HepG2 (cell line): ENCODE data around the gene BCAS1. TPM values are rescaled to one million over a fixed set of nuclear protein-coding genes. Genes with fewer than 3 reads are reported as not detected.

Experiments
- ATAC-seq: fragments of 200-7000 bp; cut with Tn5 transposase; 3 replicates; pipeline ENCODE4 v1.9.1; 2020; ENCODE audit warnings: mild to moderate bottlenecking, moderate library complexity
- BruUV-seq: library from RNA; stranded (reverse); fragments of 400-500 nt; replicated peaks from 2 replicates; lab custom pipeline; 2021; lab: Mats Ljungman, UMichigan
- CTCF ChIA-PET: fragments of 300-600 bp; formaldehyde crosslinking; extraction: SDS; loops from one replicate; lab custom pipeline; 2021; ENCODE audit warnings: low total read pairs, inconsistent platforms, low intra/inter-chr PET ratio; lab: Yijun Ruan, JAX
- POLR2A ChIA-PET: fragments of 350-600 bp; sonication (Branson Sonifier 250); formaldehyde crosslinking; loops from one replicate; lab custom pipeline; 2020; ENCODE audit warnings: antibody characterized with exemption, inconsistent platforms; lab: Yijun Ruan, JAX
- DNase-seq: peaks from one replicate; pipeline ENCODE4 v3.0.0-alpha.2; 2015; ENCODE audit warnings: low spot score
- FAIRE-seq: peaks from 3 replicates; lab custom pipeline; 2011; peaks lifted over from hg19 to GRCh38; lab: Jason Lieb, UNC
- H2AFZ ChIP-seq: one replicate; pipeline ENCODE4 v1.6.1; 2011; ENCODE audit warnings: low read length, inconsistent platforms
- H3K27ac ChIP-seq: fragments of 300-600 bp; 3 replicates; pipeline ENCODE4 v1.8.0; 2011; ENCODE audit warnings: mixed run types, mild to moderate bottlenecking, mixed read lengths, low read length, inconsistent platforms; ENCODE audit not compliant: insufficient read depth; ENCODE audit errors: extremely low read length
- H3K27me3 ChIP-seq, 2 experiments: fragments of 200-600 bp in 1 of 2; 2 replicates in 1 of 2; 3 replicates in 1 of 2; pipeline versions ENCODE4 v1.6.0 to v1.8.0; 2011; ENCODE audit warnings: low read length in 2 of 2, mild to moderate bottlenecking in 2 of 2, moderate library complexity in 2 of 2, inconsistent platforms in 1 of 2; ENCODE audit not compliant: insufficient read depth in 2 of 2, control insufficient read depth in 1 of 2
- H3K36me3 ChIP-seq, 2 experiments: fragments of 200-600 bp in 1 of 2; replicated peaks in 1 of 2; 2 replicates in 1 of 2; 3 replicates in 1 of 2; pipeline versions ENCODE4 v1.5.1 to v1.8.0; 2011; ENCODE audit warnings: low read length in 2 of 2, inconsistent platforms in 1 of 2; ENCODE audit not compliant: insufficient read depth in 2 of 2, control insufficient read depth in 1 of 2
- H3K4me1 ChIP-seq: 2 replicates; pipeline ENCODE4 v1.5.1; 2012; ENCODE audit warnings: low read length, inconsistent platforms; ENCODE audit not compliant: insufficient read depth
- H3K4me2 ChIP-seq: 2 replicates; pipeline ENCODE4 v1.6.0; 2011; ENCODE audit warnings: low read depth, low read length, inconsistent platforms
- H3K4me3 ChIP-seq, 3 experiments: fragments of 200-600 bp in 1 of 3; sonication (generic), shearing (Covaris generic) in 1 of 3; replicated peaks in 1 of 3; 2 replicates each; pipeline ENCODE4 v1.5.1; 2011 to 2016; ENCODE audit warnings: low read length in 3 of 3, inconsistent platforms in 2 of 3, low read depth in 2 of 3, mild to moderate bottlenecking in 2 of 3, control low read depth in 1 of 3, mixed read lengths in 1 of 3; ENCODE audit not compliant: insufficient read depth in 1 of 3
- H3K79me2 ChIP-seq: one replicate; pipeline ENCODE4 v1.6.1; 2011; ENCODE audit warnings: low read length, inconsistent platforms; ENCODE audit not compliant: insufficient read depth
- H3K9ac ChIP-seq: 2 replicates; pipeline ENCODE4 v1.6.0; 2011; ENCODE audit warnings: mild to moderate bottlenecking, low read depth, low read length, inconsistent platforms; ENCODE audit not compliant: insufficient read depth
- H3K9me3 ChIP-seq: 2 replicates; pipeline ENCODE4 v1.5.1; 2012; ENCODE audit warnings: mild to moderate bottlenecking, low read length
- H4K20me1 ChIP-seq: 2 replicates; pipeline ENCODE4 v1.6.0; 2011; ENCODE audit warnings: inconsistent platforms, mild to moderate bottlenecking, low read length, moderate library complexity; ENCODE audit not compliant: insufficient read depth
- ATM ChIP-seq: fragments of 450-650 bp; IDR thresholded peaks from 2 replicates; pipeline ENCODE4 v1.7.1; 2017; ENCODE audit warnings: mild to moderate bottlenecking, borderline replicate concordance
- GATA4 ChIP-seq: sonication (generic); IDR thresholded peaks from 2 replicates; pipeline ENCODE4 v1.6.1; 2016; ENCODE audit warnings: antibody characterized with exemption, low read depth, borderline replicate concordance
- IRF9 ChIP-seq: sonication (generic); formaldehyde crosslinking; IDR thresholded peaks from 2 replicates; pipeline ENCODE4 v1.8.0; 2022; ENCODE audit warnings: missing genetic modification reagents, mild to moderate bottlenecking, borderline replicate concordance
- MAX ChIP-seq: IDR thresholded peaks from 2 replicates; pipeline ENCODE4 v1.6.1; 2012; ENCODE audit warnings: inconsistent platforms
- NFIC ChIP-seq: IDR thresholded peaks from 2 replicates; pipeline ENCODE4 v1.6.1; 2012; ENCODE audit warnings: mild to moderate bottlenecking, low read length, inconsistent platforms
- PBX2 ChIP-seq: IDR thresholded peaks from 2 replicates; pipeline ENCODE4 v1.6.1; 2016; ENCODE audit warnings: control low read depth
- ZFP90 ChIP-seq: sonication (generic); formaldehyde crosslinking; IDR thresholded peaks from 2 replicates; pipeline ENCODE4 v1.8.0; 2022; ENCODE audit warnings: missing genetic modification reagents, mild to moderate bottlenecking, inconsistent platforms, borderline replicate concordance
- ZHX1 ChIP-seq: sonication (generic); formaldehyde crosslinking; IDR thresholded peaks from 2 replicates; pipeline ENCODE4 v1.8.1; 2022; ENCODE audit warnings: low read depth, mild to moderate bottlenecking, missing genetic modification reagents
- ZNF782 ChIP-seq: sonication (generic); formaldehyde crosslinking; IDR thresholded peaks from 2 replicates; pipeline ENCODE4 v1.4.0; 2020; ENCODE audit warnings: missing genetic modification reagents, mild to moderate bottlenecking, borderline replicate concordance
- ZSCAN30 ChIP-seq: sonication (generic); formaldehyde crosslinking; IDR thresholded peaks from 2 replicates; pipeline ENCODE4 v1.5.0; 2020; ENCODE audit warnings: mild to moderate bottlenecking, missing genetic modification reagents
- WGBS: methylation state at CpG from one replicate; pipeline ENCODE4 v1.1.6; 2017; ENCODE audit warnings: low lambda C conversion rate; 5-methylcytosine and 5-hydroxymethylcytosine counted together
- in situ Hi-C: cut with HindIII; loops from 2 replicates; pipeline ENCODE4 v1.10.0; 2017; ENCODE audit warnings: low pct_unique_long_range_greater_than_20kb; ENCODE audit not compliant: extremely low pct_ligation_motif_present
- intact Hi-C: fragments of 100-400 bp; cut with micrococcal nuclease; formaldehyde crosslinking; loops from one replicate; pipeline ENCODE4 v1.10.0; 2022; ENCODE audit not compliant: unreplicated experiment
- polyA plus RNA-seq, 8 experiments: library from polyadenylated mRNA; depleted of rRNA in 3 of 8; stranded (reverse) in 7 of 8; unstranded in 1 of 8; fragments of >200 nt; fragmentation: Illumina TruSeq in 4 of 8; extraction: Trizol in 4 of 8; gene quantifications; 2 replicates each; pipeline versions ENCODE4 v1.2.1 to v1.2.3, GENCODE V29; 2011 to 2016; ENCODE audit warnings: low read depth in 4 of 8, missing spikeins in 1 of 8, mixed read lengths in 1 of 8; ENCODE audit not compliant: insufficient read depth in 1 of 8
- total RNA-seq, 5 experiments: library from RNA; depleted of rRNA; stranded (reverse); fragments of >200 nt; fragmentation: Illumina TruSeq; extraction: Trizol; gene quantifications; 2 replicates each; pipeline ENCODE4 v1.2.3, GENCODE V29; 2016; ENCODE audit warnings: low read depth in 1 of 5
- TF ChIP-seq, protein P1 (sequence below): sonication (generic); formaldehyde crosslinking; IDR thresholded peaks from 2 replicates; pipeline ENCODE4 v1.4.0; 2020; ENCODE audit warnings: mild to moderate bottlenecking, missing genetic modification reagents

BCAS1 gene
- total and polyA plus RNA-seq, 2 of the 13 experiments (the other 11 are each of a cell fraction or from before 2014, with no cell fraction given) = 0.55 to 0.91 TPM

- H3K27ac ChIP-seq = no peak overlapping the region
- no peak for ATAC-seq
Observed at GRCh38 chr20:53922901-53923314, 147.5 kb downstream of the BCAS1 start.

More at GRCh38 chr20:53922901-53923314, 147.5 kb downstream of the BCAS1 start:
- peak overlapping the region; percentile 14; the same call in 1 of the 2 replicates for H3K4me2 ChIP-seq
- no peak for TF ChIP-seq IRF9
- no peak for TF ChIP-seq MAX
- TF ChIP-seq PBX2 = no peak
- TF ChIP-seq NFIC = no peak
- TF ChIP-seq, protein P1, sequence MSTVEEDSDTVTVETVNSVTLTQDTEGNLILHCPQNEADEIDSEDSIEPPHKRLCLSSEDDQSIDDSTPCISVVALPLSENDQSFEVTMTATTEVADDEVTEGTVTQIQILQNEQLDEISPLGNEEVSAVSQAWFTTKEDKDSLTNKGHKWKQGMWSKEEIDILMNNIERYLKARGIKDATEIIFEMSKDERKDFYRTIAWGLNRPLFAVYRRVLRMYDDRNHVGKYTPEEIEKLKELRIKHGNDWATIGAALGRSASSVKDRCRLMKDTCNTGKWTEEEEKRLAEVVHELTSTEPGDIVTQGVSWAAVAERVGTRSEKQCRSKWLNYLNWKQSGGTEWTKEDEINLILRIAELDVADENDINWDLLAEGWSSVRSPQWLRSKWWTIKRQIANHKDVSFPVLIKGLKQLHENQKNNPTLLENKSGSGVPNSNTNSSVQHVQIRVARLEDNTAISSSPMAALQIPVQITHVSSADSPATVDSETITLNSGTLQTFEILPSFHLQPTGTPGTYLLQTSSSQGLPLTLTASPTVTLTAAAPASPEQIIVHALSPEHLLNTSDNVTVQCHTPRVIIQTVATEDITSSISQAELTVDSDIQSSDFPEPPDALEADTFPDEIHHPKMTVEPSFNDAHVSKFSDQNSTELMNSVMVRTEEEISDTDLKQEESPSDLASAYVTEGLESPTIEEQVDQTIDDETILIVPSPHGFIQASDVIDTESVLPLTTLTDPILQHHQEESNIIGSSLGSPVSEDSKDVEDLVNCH (CRISPR knock-in tag) = no peak
- TF ChIP-seq ZNF782 (CRISPR knock-in tag) = no peak
- no peak for TF ChIP-seq ZSCAN30
- no peak for TF ChIP-seq ATM
- no peak for TF ChIP-seq ZHX1
- no peak for TF ChIP-seq GATA4
- TF ChIP-seq ZFP90 (CRISPR knock-in tag) = no peak
- TF ChIP-seq, all 625 proteins: peak for 0
- no TSS peak for BruUV-seq
- Histone ChIP-seq H3K27me3 (peaks cover 0 to 2% of the 10 kb centered on the region in 2 experiments; a peak in 1 of 5 replicates), H4K20me1 (no peaks in the 10 kb centered on the region), H3K4me3 (no peak overlapping the region), H3K4me1 (peaks cover 57% of the 10 kb centered on the region), H3K9ac (no peak overlapping the region), H3K79me2 (no peaks in the 10 kb centered on the region), H3K9me3 (no peaks in the 10 kb centered on the region), H2AFZ (peak overlapping the region; percentile 8), H3K36me3 (no peaks in the 10 kb centered on the region)
- FAIRE-seq = no peak
- WGBS = 20% methylated on average over 4 of the region's 4 CpGs
- in situ Hi-C loops (no loop called here), intact Hi-C loops (no loop called here)
- ChIA-PET POLR2A (no interaction called here), CTCF (no interaction called here)
- no peak for DNase-seq
